Memory B cell (primary cell): ENCODE data around the gene IFFO2.

Experiments
- ATAC-seq: fragments of 150-1000 bp; cut with Tn5 transposase; 2 replicates; pipeline ENCODE4 v1.10.0; 2021; ENCODE audit warnings: low read depth, mild to moderate bottlenecking, moderate library complexity
- DNase-seq, 2 donors: peaks; one replicate each; pipeline ENCODE4 v3.0.0; 2022; ENCODE audit warnings: low spot score in 2 of 2
- H3K27ac Mint-ChIP-seq: one replicate; pipeline ENCODE4 v1.8.0; 2022; ENCODE audit warnings: mild to moderate bottlenecking, moderate library complexity, mixed read lengths
- H3K27me3 Mint-ChIP-seq: one replicate; pipeline ENCODE4 v1.8.0; 2022; ENCODE audit warnings: mixed read lengths
- H3K36me3 Mint-ChIP-seq: one replicate; pipeline ENCODE4 v1.8.0; 2022; ENCODE audit warnings: mild to moderate bottlenecking, mixed read lengths
- H3K4me1 Mint-ChIP-seq: one replicate; pipeline ENCODE4 v1.8.0; 2022; ENCODE audit warnings: mixed read lengths
- H3K4me3 Mint-ChIP-seq: one replicate; pipeline ENCODE4 v1.8.0; 2022; ENCODE audit warnings: mild to moderate bottlenecking, moderate library complexity, mixed read lengths
- H3K9me3 Mint-ChIP-seq: one replicate; pipeline ENCODE4 v1.8.0; 2022; ENCODE audit warnings: mixed read lengths

IFFO2 gene

GRCh38 chr1:18883636-18884418 lies 72.6 kb downstream of the IFFO2 start:
- Mint-ChIP-seq H3K36me3 (peaks cover 5% of the 10 kb centered on the region), H3K27ac (no peak overlapping the region), H3K4me3 (no peak overlapping the region), H3K27me3 (no peaks in the 10 kb centered on the region), H3K4me1 (no peaks in the 10 kb centered on the region), H3K9me3 (no peaks in the 10 kb centered on the region)
- DNase-seq, result peak; percentile 66 to 80
- ATAC-seq, result peak; percentile 70

- Mint-ChIP-seq H3K27me3 (no peaks in the 10 kb centered on the region), H3K9me3 (no peaks in the 10 kb centered on the region), H3K4me3 (no peak overlapping the region), H3K4me1 (no peaks in the 10 kb centered on the region), H3K36me3 (peaks cover 5% of the 10 kb centered on the region), H3K27ac (no peak overlapping the region)
- ATAC-seq (no peak), DNase-seq (no peak)
Measured at GRCh38 chr1:18883079-18883478, 73.4 kb downstream of the IFFO2 start.

- ATAC-seq, result no peak
- no peaks in the 10 kb centered on the region for H3K27me3 Mint-ChIP-seq
- H3K4me3 Mint-ChIP-seq, result no peak overlapping the region
- no peaks in the 10 kb centered on the region for H3K9me3 Mint-ChIP-seq
- no peak overlapping the region for H3K27ac Mint-ChIP-seq
- no peak for DNase-seq
- peaks cover 5% of the 10 kb centered on the region for H3K36me3 Mint-ChIP-seq
- H3K4me1 Mint-ChIP-seq, result no peaks in the 10 kb centered on the region
Measured at GRCh38 chr1:18882486-18882885, 74.0 kb downstream of the IFFO2 start.

GRCh38 chr1:18881642-18882431 lies 74.6 kb downstream of the IFFO2 start:
- peaks cover 5% of the 10 kb centered on the region for H3K36me3 Mint-ChIP-seq
- DNase-seq (no peak), ATAC-seq (no peak)
- H3K27me3 Mint-ChIP-seq, result no peaks in the 10 kb centered on the region
- no peak overlapping the region for H3K27ac Mint-ChIP-seq
- no peaks in the 10 kb centered on the region for H3K4me1 Mint-ChIP-seq
- no peak overlapping the region for H3K4me3 Mint-ChIP-seq
- H3K9me3 Mint-ChIP-seq, result no peaks in the 10 kb centered on the region

- no peak for DNase-seq
Measured at GRCh38 chr1:18881164-18881563, 75.3 kb downstream of the IFFO2 start.

GRCh38 chr1:18880585-18880984 lies 75.9 kb downstream of the IFFO2 start:
- Mint-ChIP-seq H3K9me3 (no peaks in the 10 kb centered on the region), H3K36me3 (peaks cover 5% of the 10 kb centered on the region), H3K4me1 (no peaks in the 10 kb centered on the region), H3K27ac (no peak overlapping the region), H3K27me3 (no peaks in the 10 kb centered on the region), H3K4me3 (no peak overlapping the region)
- no peak for ATAC-seq
- DNase-seq, result no peak

More at GRCh38 chr1:18881164-18881563, 75.3 kb downstream of the IFFO2 start:
- no peaks in the 10 kb centered on the region for H3K9me3 Mint-ChIP-seq
- H3K4me3 Mint-ChIP-seq, result no peak overlapping the region
- ATAC-seq, result no peak
- peaks cover 5% of the 10 kb centered on the region for H3K36me3 Mint-ChIP-seq
- H3K27me3 Mint-ChIP-seq, result no peaks in the 10 kb centered on the region
- no peak overlapping the region for H3K27ac Mint-ChIP-seq
- no peaks in the 10 kb centered on the region for H3K4me1 Mint-ChIP-seq

- ATAC-seq (no peak), DNase-seq (no peak)
- Mint-ChIP-seq H3K4me3 (no peak overlapping the region), H3K4me1 (no peaks in the 10 kb centered on the region), H3K9me3 (no peaks in the 10 kb centered on the region), H3K36me3 (peaks cover 5% of the 10 kb centered on the region), H3K27ac (no peak overlapping the region), H3K27me3 (no peaks in the 10 kb centered on the region)
Measured at GRCh38 chr1:18879791-18880309, 76.6 kb downstream of the IFFO2 start.

- Mint-ChIP-seq H3K36me3 (peaks cover 5% of the 10 kb centered on the region), H3K4me3 (no peak overlapping the region), H3K9me3 (no peaks in the 10 kb centered on the region), H3K27me3 (no peaks in the 10 kb centered on the region), H3K4me1 (no peaks in the 10 kb centered on the region), H3K27ac (no peak overlapping the region)
- DNase-seq (no peak), ATAC-seq (no peak)
Measured at GRCh38 chr1:18879215-18879790, 77.2 kb downstream of the IFFO2 start.

GRCh38 chr1:18878538-18879214 lies 77.8 kb downstream of the IFFO2 start:
- Mint-ChIP-seq H3K4me1 (no peaks in the 10 kb centered on the region), H3K27ac (no peak overlapping the region), H3K4me3 (no peak overlapping the region), H3K9me3 (no peaks in the 10 kb centered on the region), H3K27me3 (no peaks in the 10 kb centered on the region), H3K36me3 (peaks cover 5% of the 10 kb centered on the region)
- ATAC-seq (no peak), DNase-seq (no peak)

- Mint-ChIP-seq H3K27ac (no peak overlapping the region), H3K36me3 (peaks cover 3% of the 10 kb centered on the region), H3K27me3 (no peaks in the 10 kb centered on the region), H3K4me3 (no peak overlapping the region), H3K9me3 (no peaks in the 10 kb centered on the region), H3K4me1 (no peaks in the 10 kb centered on the region)
- no peak for DNase-seq
- no peak for ATAC-seq
Measured at GRCh38 chr1:18877282-18877681, 79.2 kb downstream of the IFFO2 start.

- Mint-ChIP-seq H3K4me1 (no peaks in the 10 kb centered on the region), H3K27ac (no peak overlapping the region), H3K9me3 (no peaks in the 10 kb centered on the region), H3K36me3 (peaks cover 1% of the 10 kb centered on the region), H3K27me3 (no peaks in the 10 kb centered on the region), H3K4me3 (no peak overlapping the region)
- no peak for DNase-seq
- ATAC-seq, result no peak
Measured at GRCh38 chr1:18876210-18876609, 80.3 kb downstream of the IFFO2 start.

- H3K4me1 Mint-ChIP-seq, result no peaks in the 10 kb centered on the region
- H3K27me3 Mint-ChIP-seq, result no peaks in the 10 kb centered on the region
- ATAC-seq, result no peak
- DNase-seq, result no peak
- no peak overlapping the region for H3K4me3 Mint-ChIP-seq
- H3K9me3 Mint-ChIP-seq, result no peaks in the 10 kb centered on the region
- no peak overlapping the region for H3K27ac Mint-ChIP-seq
- H3K36me3 Mint-ChIP-seq, result no peaks in the 10 kb centered on the region
Measured at GRCh38 chr1:18875796-18876128, 80.7 kb downstream of the IFFO2 start.

- Mint-ChIP-seq H3K4me3 (no peak overlapping the region), H3K4me1 (no peaks in the 10 kb centered on the region), H3K27me3 (no peaks in the 10 kb centered on the region), H3K36me3 (no peaks in the 10 kb centered on the region), H3K9me3 (no peaks in the 10 kb centered on the region), H3K27ac (no peak overlapping the region)
- peak; percentile 39 for ATAC-seq
- peak; percentile 45 to 65 for DNase-seq
Measured at GRCh38 chr1:18875107-18875795, 81.2 kb downstream of the IFFO2 start.
